IPS-15b (cell line): ENCODE measurements around the gene IQSEC1.

ENCODE experiments used
- H3K27me3 ChIP-seq: one replicate; pipeline ENCODE4 v1.6.1; 2013; ENCODE audit warnings: low read length; ENCODE audit not compliant: control insufficient read depth, insufficient read depth
- H3K36me3 ChIP-seq: one replicate; pipeline ENCODE4 v1.6.1; 2013; ENCODE audit warnings: low read length; ENCODE audit not compliant: control insufficient read depth, insufficient read depth
- H3K4me1 ChIP-seq: one replicate; pipeline ENCODE4 v1.6.1; 2013; ENCODE audit warnings: mild to moderate bottlenecking, low read length; ENCODE audit not compliant: control insufficient read depth, insufficient read depth
- H3K4me3 ChIP-seq: one replicate; pipeline ENCODE4 v1.5.1; 2013; ENCODE audit warnings: low read depth, low read length
- H3K9ac ChIP-seq: one replicate; pipeline ENCODE4 v1.6.1; 2013; ENCODE audit warnings: low read depth, mild to moderate bottlenecking, low read length
- H3K9me3 ChIP-seq: one replicate; pipeline ENCODE4 v1.6.1; 2013; ENCODE audit warnings: mild to moderate bottlenecking, low read length; ENCODE audit not compliant: control insufficient read depth, insufficient read depth

Gene IQSEC1

GRCh38 chr3:13040361-13041074 lies 32.7 kb downstream of the IQSEC1 start:
- no peak overlapping the region for H3K9ac ChIP-seq
- no peaks in the 10 kb centered on the region for H3K36me3 ChIP-seq
- H3K27me3 ChIP-seq, result no peaks in the 10 kb centered on the region
- no peaks in the 10 kb centered on the region for H3K9me3 ChIP-seq
- no peak overlapping the region for H3K4me3 ChIP-seq
- no peaks in the 10 kb centered on the region for H3K4me1 ChIP-seq

DNA sequence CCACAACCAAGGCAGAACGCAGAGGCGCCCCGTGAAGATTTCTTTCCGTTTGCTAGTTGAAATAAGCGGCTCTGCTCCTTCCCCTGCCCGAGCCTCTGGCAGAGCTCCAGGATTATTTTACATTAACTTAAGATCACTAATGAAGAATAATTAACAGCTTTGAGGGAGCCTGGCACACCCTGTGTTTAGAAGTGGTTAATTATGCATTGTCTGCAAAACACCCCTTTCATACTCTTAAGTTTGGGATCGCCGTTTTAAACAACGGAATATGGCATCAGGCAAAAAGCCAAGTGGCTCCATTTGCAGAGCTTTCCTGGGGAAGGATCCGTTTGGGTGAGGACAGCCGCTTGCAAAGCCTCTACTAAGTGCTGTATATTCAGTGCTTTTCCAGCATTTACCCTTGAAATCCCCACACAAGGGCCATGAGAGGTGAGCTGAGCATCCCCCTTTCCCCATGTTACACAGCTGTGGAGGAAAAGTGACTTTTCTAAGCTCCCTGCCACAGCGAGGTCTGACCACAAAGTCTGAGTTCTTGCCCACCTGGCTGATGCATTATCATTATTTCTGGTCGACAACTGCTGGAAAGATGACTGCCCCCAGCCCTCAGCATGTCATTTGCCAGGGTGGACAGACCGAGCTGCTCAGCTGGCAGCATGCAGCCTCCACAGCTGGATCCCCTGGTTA lies 33.9 kb downstream of the IQSEC1 start:
- Histone ChIP-seq H3K9me3 (no peaks in the 10 kb centered on the region), H3K9ac (no peak overlapping the region), H3K4me3 (no peak overlapping the region), H3K4me1 (no peaks in the 10 kb centered on the region), H3K36me3 (no peaks in the 10 kb centered on the region), H3K27me3 (no peaks in the 10 kb centered on the region)

GRCh38 chr3:13037458-13038117 lies 35.6 kb downstream of the IQSEC1 start:
- Histone ChIP-seq H3K36me3 (no peaks in the 10 kb centered on the region), H3K9ac (no peak overlapping the region), H3K27me3 (no peaks in the 10 kb centered on the region), H3K4me3 (no peak overlapping the region), H3K9me3 (no peaks in the 10 kb centered on the region), H3K4me1 (no peaks in the 10 kb centered on the region)

GRCh38 chr3:13034861-13035260 lies 38.4 kb downstream of the IQSEC1 start:
- Histone ChIP-seq H3K9ac (no peak overlapping the region), H3K27me3 (no peaks in the 10 kb centered on the region), H3K4me1 (no peaks in the 10 kb centered on the region), H3K36me3 (no peaks in the 10 kb centered on the region), H3K4me3 (no peak overlapping the region), H3K9me3 (no peaks in the 10 kb centered on the region)

GRCh38 chr3:13034109-13034800 lies 39.0 kb downstream of the IQSEC1 start:
- Histone ChIP-seq H3K36me3 (no peaks in the 10 kb centered on the region), H3K27me3 (no peaks in the 10 kb centered on the region), H3K9me3 (no peaks in the 10 kb centered on the region), H3K9ac (no peak overlapping the region), H3K4me3 (no peak overlapping the region), H3K4me1 (no peaks in the 10 kb centered on the region)

DNA sequence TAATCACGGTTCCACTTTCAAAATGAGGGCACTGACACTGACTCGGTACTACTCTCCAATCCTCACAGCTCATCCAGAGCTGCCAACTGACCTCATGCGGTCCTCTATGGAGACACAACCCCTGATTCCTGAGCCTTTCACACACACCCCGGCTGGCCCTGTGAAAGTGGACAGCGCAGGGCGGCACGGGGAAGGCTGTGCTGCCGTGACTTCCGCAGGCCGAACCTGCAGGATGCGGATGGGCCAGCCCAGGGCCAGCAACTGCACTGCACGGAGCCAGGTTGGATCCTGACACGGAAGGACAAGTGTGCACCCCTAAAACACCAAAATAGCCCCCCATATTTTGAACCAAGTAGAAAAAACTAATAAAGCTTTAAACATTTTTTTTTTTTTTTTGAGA lies 41.0 kb downstream of the IQSEC1 start:
- H3K9ac ChIP-seq, result no peak overlapping the region
- no peaks in the 10 kb centered on the region for H3K4me1 ChIP-seq
- H3K4me3 ChIP-seq, result no peak overlapping the region
- H3K36me3 ChIP-seq, result no peaks in the 10 kb centered on the region
- no peaks in the 10 kb centered on the region for H3K9me3 ChIP-seq
- H3K27me3 ChIP-seq, result no peaks in the 10 kb centered on the region

- Histone ChIP-seq H3K9ac (no peak overlapping the region), H3K4me1 (no peaks in the 10 kb centered on the region), H3K9me3 (no peaks in the 10 kb centered on the region), H3K36me3 (no peaks in the 10 kb centered on the region), H3K27me3 (no peaks in the 10 kb centered on the region), H3K4me3 (no peak overlapping the region)
Observed at GRCh38 chr3:13031621-13032020, 41.6 kb downstream of the IQSEC1 start.

DNA sequence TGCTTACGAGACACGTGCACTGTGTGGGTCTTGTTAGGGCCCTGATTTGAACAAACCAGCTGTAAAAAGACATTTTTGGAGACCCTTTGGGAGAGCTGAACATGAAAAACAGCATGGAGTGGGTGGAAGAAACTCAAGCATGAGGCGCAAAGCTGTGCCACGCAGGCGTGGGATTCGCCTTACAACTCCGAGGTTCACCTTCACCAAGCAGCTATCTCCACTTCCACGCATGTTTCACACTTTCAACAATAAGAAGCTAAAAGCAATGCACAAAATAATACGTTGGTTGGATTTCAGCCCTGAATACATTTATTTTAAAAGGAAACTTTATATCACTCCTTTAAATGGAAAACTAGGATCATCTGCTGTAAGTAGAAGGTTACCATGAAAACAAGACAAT lies 42.5 kb downstream of the IQSEC1 start:
- H3K4me3 ChIP-seq, result no peak overlapping the region
- H3K4me1 ChIP-seq, result no peaks in the 10 kb centered on the region

DNA sequence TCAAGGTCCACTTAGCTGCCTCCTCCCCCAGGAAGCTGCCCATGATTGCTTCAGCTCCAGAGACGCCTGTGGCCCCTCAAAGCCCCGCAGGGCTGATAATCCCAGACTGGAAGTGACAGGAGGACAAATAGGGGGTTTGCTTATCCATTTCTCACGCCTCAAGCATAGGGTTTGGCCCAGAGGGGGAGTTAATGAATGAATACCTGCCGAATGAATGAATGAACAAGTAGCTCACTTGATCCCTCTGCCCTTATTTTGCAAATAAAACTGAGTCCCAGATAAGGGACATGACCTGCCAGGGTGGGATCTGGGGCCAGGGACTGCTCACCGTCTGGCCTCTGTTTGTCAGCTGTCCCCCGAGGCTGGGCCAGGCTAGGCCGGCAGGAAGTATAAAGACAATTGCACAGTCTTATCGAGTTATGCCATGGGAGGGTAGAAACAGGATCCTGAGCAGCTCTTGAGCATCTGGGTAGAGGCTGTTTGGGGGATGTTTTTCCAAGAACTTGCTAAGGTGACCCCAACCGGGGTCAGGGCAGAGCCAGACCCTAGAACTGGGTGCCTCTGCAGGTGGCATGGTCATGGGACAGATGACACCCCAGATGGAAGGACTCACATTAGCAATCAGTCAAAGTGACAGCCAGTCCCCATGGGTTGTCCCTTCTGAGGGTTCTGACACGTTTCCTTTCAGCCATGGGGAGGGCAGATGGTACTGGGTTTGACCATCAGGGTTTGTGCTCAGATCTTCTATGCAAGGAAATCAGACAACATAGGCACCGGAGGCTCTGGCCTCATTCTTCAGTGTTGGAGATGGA lies 45.0 kb downstream of the IQSEC1 start:
- H3K4me1 ChIP-seq, result no peaks in the 10 kb centered on the region
- H3K9ac ChIP-seq, result no peak overlapping the region
- no peaks in the 10 kb centered on the region for H3K36me3 ChIP-seq
- no peak overlapping the region for H3K4me3 ChIP-seq
- no peaks in the 10 kb centered on the region for H3K9me3 ChIP-seq
- no peaks in the 10 kb centered on the region for H3K27me3 ChIP-seq

More for the DNA sequence above, 42.5 kb downstream of the IQSEC1 start:
- H3K9me3 ChIP-seq, result no peaks in the 10 kb centered on the region
- no peaks in the 10 kb centered on the region for H3K36me3 ChIP-seq
- H3K27me3 ChIP-seq, result no peaks in the 10 kb centered on the region
- no peak overlapping the region for H3K9ac ChIP-seq

GRCh38 chr3:13027154-13027553 lies 46.1 kb downstream of the IQSEC1 start:
- Histone ChIP-seq H3K4me3 (no peak overlapping the region), H3K9ac (no peak overlapping the region), H3K36me3 (no peaks in the 10 kb centered on the region), H3K9me3 (no peaks in the 10 kb centered on the region), H3K27me3 (no peaks in the 10 kb centered on the region), H3K4me1 (no peaks in the 10 kb centered on the region)

DNA sequence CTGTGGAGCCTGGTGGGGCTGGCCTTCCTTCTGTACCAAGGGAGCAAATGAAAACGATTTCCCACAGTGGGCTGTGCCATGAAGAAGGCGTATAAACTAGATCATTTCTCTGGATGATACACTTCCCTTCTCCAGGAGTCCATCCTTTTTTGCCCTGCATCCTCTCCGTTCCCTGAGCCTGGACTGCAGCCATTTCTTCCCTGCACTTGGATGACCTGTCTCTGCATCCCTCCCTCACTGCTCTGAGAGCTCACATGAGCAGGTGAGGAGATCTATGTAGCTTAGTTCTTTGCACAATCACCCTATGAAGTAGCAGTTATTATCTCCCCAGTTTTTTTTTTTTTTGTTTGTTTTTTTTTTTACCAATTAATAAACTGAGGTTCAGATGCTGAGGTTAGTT lies 46.7 kb downstream of the IQSEC1 start:
- Histone ChIP-seq H3K36me3 (no peaks in the 10 kb centered on the region), H3K4me1 (no peaks in the 10 kb centered on the region), H3K4me3 (no peak overlapping the region), H3K9ac (no peak overlapping the region), H3K27me3 (no peaks in the 10 kb centered on the region), H3K9me3 (no peaks in the 10 kb centered on the region)
